Hypothalamus (tissue), 51 donors: ENCODE data around the gene GNG7.
"Not testable (repeated sequence)": the region's sequence is repeated elsewhere in the genome, so short reads cannot be mapped to it uniquely, and the experiment has no call there.

Experiments
- DNase-seq, 51 donors: peaks; one replicate each; lab custom pipeline; 2025; lab: John Stamatoyannopoulos, UW

The GNG7 gene

DNA sequence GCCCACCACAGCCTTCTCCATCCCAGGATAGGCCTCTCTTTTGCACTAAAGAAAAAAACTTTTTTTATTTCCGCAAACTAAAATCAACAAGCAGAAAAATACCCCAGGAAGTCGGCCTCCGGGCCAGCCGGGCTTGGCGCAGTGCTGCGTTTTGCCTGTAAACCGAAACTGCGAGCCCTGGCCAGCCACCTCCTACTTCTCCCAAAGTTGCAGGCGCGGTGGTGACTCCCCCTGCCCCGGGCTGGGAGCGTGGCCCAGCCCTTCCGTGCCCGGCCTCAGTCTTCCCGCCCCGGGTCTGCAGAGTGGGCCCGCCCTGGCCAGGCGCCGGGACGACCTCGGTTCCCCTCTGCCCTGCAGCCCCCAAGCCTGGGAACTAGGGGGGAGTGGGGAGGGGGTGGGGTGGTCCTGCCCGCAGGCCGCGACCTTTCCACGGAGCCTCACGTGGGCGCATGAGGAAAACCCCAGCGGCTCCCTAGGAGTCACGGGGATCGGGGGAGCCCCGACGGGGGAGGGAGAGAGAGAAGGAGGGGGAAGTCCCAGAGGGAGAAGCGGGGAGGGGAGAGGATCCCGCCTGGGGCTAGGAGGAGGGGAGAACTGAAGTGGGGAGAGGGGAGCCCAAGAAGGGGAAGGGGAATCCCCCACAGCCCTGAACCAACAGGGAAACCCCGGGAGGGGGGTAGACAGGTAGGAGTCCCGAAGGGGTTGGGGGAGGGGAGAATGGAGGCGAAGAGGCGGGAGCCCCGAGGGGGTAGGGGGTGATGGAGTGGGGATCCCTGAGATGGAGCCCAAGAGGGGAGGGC lies 223.5 kb downstream of the GNG7 start:
- peak in 32 of 51 donors; percentile 11 to 71 (median 50) for DNase-seq

DNA sequence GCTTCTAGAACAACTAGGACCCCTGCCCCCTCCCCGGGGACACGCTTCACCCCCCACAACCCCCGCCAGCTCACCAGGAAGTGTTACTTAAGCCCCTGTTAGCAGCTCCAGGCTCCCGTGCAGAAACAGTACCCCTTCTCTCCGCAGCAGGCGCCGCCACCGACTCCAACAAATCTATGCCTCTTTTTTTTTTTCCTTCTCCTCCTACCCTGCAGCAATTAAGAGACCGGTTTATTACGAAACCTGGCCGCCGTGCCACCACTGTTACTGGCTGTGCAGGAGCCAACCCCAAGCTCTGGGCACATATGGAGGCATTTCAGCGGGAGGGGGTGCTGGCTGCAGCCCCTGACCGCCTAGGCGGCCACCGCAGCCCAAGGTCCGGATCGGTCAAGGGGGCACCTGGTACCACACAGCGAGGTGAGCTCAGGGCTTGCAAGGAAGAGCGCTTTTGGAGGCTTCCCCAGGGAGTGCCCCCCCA lies 224.2 kb downstream of the GNG7 start:
- peak in 28 of 51 donors; percentile 10 to 68 (median 42) for DNase-seq

DNA sequence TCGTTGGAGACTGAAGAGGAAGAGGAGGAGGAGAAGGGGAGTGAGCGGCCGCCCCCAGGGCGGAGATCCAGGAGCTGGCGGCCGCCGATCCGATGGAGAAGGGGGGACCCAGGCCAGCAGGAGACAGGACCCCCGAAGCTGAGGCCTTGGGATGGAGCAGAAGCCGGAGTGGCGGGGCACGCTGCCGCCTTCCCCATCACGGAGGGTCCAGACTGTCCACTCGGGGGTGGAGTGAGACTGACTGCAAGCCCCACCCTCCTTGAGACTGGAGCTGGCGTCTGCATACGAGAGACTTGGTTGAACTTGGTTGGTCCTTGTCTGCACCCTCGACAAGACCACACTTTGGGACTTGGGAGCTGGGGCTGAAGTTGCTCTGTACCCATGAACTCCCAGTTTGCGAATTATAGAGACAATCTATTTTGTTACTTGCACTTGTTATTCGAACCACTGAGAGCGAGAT lies 224.7 kb downstream of the GNG7 start:
- peak in 20 of 51 donors; percentile 7 to 54 (median 27) for DNase-seq

DNA sequence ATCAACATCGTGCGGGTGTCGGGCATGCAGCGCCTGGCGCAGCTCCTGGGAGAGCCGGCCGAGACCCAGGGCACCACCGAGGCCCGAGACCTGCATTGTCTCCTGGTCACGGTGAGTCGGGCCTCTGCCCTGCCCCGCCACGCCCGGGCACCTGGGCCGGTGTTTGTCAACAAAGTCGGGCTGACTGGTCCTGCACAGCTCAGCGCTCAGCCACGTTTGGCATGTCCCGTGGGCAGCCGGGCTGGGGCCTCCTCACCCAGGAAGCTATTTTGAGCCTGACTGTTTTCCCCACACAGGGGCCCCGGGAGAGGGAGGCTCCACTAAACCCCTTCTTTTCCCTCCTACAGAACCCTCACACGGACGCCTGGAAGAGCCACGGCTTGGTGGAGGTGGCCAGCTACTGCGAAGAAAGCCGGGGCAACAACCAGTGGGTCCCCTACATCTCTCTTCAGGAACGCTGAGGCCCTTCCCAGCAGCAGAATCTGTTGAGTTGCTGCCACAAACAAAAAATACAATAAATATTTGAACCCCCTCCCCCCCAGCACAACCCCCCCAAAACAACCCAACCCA lies 225.3 kb downstream of the GNG7 start:
- peak in 17 of 51 donors; percentile 12 to 67 (median 42) for DNase-seq

DNA sequence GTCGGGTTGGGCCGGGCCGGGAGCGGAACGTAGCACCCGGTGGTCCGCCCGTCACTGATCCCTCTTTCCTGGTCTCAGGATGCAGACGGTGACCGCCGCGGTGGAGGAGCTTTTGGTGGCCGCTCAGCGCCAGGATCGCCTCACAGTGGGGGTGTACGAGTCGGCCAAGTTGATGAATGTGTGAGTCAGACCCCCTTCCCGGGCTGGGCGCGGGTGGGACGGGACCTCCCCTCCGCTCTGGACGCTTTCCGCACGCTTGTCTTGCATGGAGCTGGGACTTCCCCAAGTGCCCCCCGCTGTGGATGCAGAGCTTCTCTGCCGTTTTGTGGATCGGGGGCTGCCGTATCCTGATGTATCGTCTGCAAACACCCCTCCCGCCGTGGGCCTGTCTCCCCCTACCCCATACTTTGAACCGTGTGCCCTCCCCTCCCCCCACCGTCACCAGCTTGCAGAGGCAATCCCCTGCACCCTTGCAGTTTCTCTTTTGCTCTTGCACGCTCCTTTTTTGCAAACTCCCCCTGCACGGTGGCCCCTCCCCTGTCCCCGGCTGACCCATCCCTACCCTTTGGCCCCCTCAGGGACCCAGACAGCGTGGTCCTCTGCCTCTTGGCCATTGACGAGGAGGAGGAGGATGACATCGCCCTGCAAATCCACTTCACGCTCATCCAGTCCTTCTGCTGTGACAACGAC lies 225.9 kb downstream of the GNG7 start:
- peak in 39 of 51 donors; percentile 30 to 80 (median 59) for DNase-seq

DNA sequence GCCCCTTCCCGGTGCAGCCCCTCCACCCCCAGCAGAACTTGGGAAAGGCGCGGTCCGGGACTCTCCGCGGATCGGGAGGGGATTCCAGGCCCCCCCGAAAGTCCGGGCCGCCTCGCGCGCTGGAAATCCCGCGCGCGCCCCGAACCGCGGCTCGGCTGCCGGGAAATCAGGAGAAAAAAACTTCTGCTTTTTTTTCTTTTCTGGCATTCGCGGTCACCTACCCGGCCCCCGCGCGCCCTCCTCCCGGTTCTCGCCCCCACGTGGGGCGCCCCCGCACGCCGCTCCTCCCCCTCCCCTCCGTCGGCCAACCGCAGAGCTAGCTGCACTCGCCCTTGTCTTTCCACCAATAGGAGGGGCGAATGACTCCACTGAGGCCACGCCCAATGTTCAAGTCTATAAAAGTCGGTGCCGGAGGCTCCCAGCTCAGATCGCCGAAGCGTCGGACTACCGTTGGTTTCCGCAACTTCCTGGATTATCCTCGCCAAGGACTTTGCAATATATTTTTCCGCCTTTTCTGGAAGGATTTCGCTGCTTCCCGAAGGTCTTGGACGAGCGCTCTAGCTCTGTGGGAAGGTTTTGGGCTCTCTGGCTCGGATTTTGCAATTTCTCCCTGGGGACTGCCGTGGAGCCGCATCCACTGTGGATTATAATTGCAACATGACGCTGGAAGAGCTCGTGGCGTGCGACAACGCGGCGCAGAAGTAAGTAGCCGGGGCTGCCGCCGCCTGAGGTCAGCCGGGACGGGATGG lies 226.6 kb downstream of the GNG7 start, which contains the start of gene GADD45B:
Gene GADD45B (plus strand): TSS at position 426 of the 749 bp plus-strand sequence. CDS start 232 bp downstream, at position 658.
- peak; percentile 55 to 98 (median 94) for DNase-seq

DNA sequence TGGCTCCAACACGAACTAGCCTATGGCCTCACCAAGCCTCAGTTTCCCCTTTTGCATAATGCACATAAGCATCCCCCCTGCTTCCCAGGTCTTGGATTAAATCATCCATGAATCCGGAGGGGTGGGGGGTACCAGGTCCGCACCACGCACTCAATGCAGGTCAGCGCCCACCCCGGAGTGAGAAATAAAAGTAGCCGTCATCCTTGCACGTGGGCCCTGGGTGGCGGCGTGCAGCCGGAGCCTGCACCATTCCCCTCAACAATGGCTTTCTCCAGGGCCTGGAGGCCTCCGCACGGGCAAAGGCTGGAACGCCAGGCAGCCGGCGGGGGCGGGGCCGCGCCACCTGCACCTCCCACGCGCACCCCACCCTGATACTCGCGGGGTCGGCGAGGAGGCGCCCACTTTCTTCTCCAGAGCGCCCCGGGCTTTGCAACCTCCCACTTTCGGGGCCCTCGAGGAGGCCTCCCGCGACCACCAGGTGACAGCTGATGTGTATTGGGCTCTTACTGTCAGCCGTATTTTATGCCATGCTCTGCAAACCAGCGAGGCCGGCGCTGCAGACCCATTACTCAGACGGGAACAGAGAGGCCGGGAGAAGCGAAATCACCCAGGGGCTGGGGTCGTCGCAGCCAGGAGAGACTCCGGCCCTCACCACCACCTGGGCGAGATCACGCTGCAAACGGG lies 227.3 kb downstream of the GNG7 start:
- DNase-seq: peak in 19 of 51 donors; percentile 27 to 81 (median 43)

DNA sequence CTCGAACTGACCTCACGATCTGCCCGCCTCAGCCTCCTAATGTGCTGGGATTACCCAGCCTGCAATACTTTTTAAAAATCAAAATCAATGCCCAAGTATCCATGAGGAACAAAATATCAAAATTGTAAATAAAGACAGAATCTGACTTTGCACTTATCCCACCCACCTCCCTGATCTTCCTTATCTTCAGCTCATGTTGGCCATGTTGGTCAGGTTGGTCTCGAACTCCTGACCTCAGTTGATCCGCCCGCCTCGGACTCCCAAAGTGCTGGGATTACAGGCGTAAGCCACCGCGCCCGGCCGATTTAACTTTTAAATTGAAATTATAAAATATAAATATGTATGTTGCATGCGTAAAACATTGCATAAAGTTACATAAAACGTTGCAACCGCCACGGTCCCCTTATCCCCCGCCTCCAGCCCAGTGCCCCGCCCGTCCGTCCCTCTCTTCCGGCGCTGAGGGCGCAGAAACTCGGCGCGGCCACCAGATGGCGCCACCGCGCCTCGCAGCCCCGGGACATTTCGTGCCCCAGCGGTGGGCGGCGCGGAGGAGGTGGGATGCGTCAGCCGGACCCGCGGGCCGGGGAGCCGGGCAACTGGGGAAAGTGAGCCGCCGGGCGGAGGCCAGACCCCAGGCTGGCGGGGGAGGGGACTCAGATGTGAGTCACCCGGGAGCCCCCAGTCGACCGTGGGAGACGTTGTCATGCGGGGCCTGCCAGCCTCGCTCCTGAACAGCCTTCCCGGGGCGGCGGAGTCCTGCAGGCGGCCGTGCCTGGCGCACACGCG lies 228.1 kb downstream of the GNG7 start:
- DNase-seq: peak in 49 of 51 donors; percentile 27 to 89 (median 70)

DNA sequence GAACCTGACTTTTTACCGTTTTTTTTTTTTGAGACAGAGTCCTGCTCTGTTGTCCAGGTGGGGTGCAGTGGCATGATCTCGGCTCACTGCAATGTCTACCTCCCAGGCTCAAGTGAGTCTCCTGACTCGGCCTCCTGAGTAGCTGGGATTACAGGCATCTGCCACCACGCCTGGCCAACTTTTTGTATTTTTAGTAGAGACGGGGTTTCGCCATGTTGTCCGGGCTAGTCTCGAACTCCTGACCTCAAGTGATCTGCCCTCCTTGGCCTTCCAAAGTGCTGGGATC lies 232.6 kb downstream of the GNG7 start:
- not testable (repeated sequence) for DNase-seq

DNA sequence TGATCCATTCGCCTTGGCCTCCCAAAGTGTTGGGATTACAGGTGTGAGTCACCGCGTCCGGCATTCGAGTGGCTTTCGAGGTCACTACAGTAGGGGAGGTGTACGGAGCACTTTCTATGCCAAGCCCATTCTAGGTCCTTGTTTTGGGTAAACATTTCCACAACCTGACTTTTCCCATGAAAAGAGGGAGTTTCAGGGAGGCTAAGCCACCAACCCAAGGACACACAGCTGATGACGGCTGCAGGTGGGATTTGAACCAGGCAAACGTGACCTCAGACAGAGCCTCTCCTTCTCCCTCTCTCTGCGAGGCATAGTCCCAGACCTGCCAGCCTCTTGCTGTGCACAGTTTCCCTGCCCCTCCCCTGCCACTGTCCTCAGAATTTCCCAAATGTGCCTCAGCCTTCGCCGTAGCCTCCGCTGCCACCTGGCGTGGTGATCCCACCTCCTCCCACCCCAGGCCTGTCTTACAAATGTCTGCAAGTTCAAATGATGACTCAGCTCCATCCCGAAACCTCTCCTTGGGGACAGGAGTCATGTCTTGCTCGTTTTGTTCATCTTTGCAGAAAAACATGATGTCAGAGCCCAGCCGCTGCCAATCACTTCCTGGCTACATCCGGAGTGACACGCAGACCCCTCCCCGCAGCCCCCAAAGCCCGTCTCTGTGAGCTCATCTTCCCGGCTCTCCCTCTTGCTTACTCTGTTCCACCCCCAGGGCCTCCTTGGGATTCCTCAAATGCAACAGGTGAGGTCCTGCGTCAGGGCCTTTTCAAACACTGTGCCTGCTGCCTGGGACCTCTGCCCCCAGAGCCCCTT lies 233.2 kb downstream of the GNG7 start:
- DNase-seq: no peak

DNA sequence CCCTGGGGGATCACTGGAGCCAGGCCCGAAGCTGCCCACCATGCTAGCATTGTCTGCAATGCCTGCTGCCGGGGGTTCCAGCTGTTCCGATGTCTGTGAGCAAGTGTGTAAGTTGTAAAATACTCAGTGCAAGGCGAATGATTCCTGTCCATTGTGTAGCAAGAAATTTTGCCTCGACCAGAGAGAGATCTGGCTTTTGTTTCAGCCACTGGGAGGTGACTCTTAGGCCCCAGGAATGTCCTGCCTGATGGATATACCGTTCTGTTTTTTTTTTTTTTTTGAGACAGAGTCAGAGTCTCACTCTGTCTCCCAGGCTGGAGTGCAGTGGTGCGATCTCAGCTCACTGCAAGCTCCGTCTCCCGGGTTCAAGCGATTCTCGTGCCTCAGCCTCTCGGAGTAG lies 233.9 kb downstream of the GNG7 start:
- no peak for DNase-seq

DNA sequence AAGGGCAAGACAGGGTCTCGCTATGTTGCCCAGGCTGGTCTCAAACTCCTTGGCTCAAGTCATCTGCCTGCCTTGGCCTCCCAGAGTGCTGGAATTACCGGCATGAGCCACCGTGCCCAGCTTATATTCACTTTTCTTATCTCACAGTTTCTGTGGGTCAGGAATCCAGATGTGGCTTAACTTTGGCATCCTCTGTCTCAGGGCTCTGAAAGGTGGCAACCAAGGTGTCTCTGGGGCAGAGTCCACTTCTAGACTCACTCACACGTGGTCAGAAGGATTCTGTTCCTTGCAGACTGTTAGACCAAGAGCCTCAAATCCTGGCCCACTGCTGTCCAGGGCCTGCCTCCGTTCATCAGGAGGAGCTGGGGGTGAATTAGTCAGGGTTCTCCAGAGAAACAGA lies 238.1 kb downstream of the GNG7 start:
- no peak for DNase-seq

DNA sequence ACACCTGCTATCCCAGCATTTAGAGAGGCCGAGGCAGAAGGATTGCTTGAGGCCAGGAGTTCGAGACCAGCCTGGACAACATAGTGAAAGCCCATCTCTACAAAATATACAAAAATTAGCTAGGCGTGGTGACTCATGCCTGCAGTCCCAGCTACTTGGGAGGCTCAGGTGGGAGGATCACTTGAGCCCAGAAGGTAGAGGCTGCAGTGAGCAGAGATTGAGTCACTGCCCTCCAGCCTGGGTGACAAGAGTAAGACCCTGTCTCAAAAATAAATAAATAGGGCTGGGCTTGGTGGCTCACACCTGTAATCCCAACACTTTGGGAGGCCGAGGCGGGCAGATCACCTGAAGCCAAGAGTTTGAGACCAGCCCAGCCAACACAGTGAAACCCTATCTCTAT lies 238.8 kb downstream of the GNG7 start:
- DNase-seq: not testable (repeated sequence)

DNA sequence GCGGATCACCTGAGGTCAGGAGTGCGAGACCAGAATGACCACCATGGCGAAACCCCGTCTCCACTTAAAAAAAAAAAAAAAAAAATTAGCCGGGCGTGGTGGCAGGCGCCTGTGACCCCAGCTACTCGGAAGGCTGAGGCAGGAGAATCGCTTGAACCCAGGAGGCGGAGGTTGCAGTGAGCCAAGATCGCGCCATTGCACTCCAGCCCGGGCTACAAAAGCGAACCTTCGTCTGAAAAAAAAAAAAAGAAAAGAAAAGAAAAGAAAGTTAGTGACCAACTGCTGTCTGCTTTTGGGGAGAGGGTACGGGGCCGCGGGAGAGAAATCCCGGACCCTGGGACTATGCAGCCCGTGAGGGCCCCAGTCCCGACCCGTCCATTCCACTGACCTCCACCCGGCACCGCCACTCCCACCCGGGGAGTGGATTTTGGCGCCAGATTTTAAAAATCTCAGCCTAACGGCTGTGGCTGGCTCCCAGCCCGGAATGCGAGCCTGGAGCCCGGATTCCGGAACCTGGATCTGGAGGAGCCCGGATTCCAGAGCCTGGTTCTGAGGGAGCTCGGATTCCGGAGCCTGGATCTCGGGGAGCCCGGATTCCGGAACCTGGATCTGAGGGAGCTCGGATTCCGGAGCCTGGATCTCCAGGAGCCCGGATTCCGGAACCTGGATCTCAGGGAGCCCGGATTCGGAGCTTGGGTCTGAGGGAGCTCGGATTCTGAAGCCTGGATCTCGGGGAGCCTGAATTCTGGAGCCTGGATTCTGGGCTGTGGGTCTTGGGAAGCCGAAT lies 239.7 kb downstream of the GNG7 start:
- peak; percentile 10 to 88 (median 70) for DNase-seq

DNA sequence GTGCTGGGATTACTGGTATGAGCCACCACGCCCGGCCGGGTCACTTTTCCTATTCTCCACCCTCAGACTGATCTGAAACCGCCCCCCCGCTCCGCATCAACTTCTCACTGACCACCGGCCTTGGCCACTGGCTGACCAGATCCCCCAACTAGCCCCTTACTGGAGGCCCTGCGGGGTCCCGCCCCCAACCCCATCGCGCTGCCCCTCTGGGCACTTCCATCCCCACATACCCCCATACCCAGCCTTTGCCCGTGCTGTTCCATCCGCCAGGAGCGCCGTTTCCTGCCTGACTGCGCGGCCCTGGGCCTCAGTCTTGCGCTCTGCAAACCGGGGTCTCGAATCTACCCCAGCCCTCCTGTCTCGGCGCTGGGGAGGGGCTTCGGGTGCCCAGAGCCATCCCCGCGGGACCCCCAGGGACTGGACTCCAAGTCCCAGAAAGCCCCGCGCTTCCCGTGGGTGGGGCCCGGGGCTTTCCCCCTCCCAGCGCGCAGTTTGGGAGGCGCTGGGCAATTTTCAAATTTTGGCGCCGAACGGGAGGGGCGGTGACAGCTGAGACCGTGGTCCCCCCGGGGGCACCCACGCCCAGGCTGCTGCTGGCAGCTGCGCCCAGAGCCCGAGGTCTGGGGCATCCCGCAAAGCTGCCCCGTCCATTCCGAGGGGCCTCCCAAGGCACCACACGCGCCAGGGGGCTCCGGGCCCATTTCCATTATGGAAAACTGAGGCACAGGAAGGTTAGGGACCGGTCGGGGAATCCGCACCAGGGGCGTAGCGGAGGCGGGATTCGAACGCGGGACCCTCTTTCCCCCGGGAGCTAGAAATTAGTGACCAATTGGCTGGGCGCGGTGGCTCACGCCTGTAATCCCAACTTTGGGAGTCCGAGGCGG lies 240.5 kb downstream of the GNG7 start:
- peak in 9 of 51 donors; percentile 2 to 27 (median 7) for DNase-seq
